Activated naive CD4-positive, alpha-beta T cell treated with anti-CD3 and anti-CD28 coated beads, Interleukin-2, amount 50 U/mL, for 16 hours (primary cell): ENCODE data around the gene SFXN2.
"Not testable (repeated sequence)": the region's sequence is repeated elsewhere in the genome, so short reads cannot be mapped to it uniquely, and the experiment has no call there.

Experiments
- DNase-seq: peaks from one replicate; pipeline ENCODE4 v3.0.0-alpha.2; 2020

The SFXN2 gene

DNA sequence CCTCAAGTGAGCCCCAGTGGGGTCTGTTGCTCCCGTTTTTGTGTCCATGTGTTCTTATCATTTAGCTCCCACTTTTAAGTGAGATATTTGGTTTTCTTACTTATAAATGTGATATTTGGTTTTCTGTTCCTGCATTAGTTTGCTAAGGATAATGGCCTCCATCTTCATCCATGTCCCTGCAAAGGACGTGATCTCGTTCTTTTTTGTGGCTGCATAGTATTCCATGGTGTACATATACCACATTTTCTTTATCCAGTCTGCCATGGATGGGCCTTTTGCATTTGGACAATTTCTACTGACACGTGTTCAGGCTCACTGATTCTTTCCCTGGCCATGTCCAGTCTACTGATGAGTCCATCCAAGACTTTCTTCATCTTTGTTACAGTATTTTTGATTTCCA, 9.6 kb downstream of the SFXN2 start:
- DNase-seq = no peak

DNA sequence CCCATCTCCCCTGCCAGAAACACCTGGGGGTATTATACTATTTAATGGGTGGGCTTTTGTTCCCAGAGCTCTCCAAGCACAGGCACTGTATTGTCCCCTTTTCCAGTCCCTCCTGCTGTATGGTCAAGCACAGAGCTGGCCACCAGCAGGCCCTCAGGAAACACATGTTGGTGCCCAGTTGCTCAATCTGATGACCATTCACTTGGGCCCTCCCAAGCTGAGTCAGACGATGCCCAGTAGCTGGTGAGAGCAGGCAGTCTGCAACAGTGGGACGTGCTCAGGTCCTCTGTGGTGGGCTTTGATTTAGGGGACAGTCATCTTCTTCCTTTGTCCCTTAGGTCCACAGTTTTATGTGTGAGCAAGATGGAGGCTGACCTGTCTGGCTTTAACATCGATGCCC, 11.8 kb downstream of the SFXN2 start:
- no peak for DNase-seq

DNA sequence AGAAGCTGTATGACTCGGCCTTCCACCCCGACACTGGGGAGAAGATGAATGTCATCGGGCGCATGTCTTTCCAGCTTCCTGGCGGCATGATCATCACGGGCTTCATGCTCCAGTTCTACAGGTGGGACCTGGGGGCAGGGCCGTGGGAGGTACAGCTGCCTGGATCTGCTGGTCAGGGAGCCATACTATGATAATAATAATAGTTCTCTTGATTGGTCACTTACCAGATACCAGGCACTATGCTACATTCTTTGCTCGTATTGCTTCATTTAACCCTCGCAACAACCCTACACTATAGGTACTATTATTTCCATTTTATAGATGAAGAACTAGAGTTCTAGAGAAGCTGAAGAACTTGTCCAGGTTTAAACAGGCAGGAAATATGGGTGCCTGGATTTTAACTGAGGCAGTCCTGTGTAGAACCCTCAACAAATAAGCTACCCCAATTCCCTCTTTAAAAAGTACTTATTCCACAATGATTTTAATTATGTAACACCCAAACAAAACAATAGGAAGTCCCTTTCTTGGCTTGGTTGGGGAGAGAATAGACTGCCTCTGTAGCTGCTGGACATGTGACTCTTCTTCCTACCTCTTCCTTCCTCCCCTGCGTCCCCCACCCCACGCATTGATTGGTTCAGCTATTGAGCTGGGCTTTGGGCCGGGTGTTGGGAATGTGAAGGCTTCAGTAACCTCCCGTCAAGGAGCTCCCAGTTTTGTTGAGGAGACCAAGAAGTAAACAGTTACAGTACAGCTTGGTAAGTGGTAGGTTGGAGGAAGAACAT, 12.8 kb downstream of the SFXN2 start:
- no peak for DNase-seq

DNA sequence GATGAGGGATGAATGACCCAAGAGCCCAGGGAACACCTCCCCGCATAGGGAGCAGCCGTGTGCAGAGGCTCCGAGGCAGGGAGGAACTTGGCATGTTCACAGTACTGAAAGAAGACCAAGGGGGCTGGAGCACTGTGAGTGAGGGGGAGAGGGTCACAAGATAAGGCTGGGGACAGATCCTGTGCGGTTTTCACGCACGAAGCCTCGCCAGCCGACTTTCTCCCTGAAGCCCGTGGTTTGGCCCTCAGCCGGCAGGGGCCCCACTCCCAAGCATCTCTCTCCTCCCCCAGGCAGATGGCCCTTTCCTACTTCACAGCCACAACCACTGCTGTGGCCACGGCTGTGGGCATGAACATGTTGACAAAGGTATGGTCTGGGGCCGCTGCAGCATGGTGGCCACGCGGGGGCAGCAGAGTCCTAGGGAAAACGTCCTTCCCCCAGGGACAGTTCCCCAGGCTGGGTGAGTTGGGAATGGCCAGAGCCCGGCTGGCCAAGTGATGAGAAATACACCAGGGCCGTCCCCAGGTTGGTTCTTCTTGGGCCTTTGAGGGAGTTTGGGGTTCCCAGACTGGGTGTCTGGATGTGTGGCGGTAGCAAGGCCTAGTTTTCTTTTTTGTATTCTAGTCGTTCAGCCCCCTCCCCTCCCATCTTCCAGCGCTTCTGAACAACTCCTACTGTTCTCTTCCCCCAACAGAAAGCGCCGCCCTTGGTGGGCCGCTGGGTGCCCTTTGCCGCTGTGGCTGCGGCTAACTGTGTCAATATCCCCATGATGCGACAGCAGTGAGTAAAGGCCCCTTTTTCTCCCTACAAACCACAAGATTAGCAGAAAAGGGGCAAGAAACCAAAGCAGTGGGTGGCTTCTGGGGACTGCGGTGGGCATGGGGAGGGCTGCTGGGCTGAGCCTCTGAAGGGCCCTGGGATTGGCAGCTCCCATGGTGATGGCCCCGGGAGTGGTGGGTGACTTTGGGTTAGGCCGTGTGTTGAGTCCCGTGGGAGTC, 14.9 kb downstream of the SFXN2 start:
- peak; percentile 51 for DNase-seq

DNA sequence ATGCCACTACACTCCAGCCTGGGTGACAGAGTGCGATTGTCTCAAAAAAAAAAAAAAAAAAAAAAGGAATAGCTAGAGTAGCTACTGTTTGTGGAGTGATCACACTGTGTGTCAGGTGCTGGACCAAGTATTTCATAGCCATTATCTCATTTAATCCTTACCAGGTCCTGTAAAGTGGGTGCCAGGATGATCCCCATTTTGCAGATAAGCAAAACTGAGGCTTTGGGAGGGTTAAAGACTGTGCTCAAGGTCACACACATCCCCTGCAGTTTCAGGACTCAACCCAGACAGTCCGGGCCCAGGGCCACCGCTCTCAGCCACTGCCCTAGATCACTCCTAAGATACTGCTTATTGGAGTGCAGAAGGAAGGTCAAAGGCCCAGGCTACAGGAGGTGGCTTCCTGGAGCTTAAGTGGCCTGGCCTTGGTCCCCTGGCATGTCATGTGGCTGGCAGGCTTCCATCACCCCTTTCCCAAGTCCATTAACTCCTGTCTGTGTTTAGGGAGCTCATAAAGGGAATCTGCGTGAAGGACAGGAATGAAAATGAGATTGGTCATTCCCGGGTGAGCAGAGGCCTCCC, 16.9 kb downstream of the SFXN2 start:
- DNase-seq = no peak

DNA sequence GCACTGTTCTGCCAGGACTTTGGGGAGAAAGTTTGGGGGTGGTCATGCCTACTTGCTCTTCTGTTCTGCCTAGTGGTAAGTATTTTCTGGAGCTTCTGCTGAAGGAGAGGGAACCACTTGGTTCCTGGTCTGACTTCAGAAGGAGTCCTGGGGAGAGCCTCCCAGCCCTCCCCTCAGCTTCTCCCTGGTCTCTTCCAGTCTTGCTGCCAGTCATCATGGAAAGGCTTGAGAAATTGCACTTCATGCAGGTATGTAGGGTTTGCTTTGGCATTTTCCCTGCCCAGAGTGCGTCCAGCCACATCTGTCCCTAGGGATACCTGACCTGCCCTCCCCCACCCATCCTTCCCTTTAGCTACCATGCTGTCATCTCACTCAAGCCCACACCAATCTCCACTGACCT, 18.2 kb downstream of the SFXN2 start:
- DNase-seq = no peak

DNA sequence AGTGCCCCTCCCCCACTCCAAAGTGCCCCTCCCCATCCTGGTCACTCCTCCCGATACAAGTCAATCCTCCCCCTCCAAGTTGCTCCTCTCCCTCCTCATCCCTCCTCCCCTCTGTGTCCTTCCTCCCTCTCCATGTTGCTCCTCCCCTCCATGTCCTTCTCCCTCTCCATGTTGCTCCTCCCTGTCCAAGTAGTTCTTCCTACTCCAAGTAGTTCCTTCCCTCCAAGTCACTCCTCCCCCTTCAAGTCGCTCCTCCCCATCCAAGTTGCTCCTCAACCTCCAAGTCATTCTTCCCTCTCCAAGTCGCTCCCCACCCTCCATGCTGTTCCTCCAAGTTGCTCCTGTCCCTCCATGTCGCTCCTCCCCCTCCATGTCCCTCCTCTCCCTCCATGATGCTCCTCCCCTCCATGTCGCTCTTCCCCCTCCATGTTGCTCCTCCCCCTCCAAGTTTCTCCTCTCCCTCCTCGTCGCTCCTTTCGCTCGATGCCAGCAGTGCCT, 20.7 kb downstream of the SFXN2 start:
- no peak for DNase-seq

DNA sequence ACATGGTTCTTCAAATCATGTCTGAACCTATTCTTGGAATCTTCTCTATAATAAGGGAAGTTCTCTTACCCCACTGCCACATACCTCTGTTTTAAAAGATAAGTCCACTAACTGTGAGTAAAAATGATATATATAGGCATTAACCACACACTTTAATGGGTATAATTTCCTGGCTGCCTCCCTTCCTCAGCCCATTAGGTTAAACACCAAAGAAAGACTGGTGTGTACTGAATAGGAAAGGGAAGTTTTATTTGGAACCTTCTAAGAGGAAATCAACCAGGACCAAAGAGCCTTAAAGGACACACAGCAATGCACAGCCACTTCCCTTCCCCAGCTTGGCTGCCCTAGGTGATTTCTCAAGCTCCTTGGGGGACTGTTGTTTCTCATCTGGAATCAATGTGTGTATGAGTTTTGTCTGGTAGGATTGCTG, 24.3 kb downstream of the SFXN2 start:
- no peak for DNase-seq

DNA sequence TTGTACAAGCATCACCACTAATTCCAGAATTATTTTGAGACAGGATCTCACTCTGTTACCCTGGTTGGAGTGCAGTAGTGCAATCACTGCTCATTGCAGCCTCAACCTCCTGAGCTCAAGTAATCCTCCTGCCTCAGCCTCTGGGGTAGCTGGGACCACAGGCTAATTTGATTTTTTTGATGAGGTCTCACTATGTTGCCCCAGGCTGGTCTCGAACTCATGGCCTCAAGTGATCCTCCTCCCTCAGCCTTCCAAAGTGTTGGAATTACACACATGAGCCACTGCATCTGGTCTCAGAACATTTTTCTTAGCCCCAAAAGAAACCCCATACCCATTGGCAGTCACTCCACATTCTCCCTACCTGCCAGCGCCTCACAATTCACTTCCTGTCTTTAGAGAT, 25.8 kb downstream of the SFXN2 start:
- no peak for DNase-seq

DNA sequence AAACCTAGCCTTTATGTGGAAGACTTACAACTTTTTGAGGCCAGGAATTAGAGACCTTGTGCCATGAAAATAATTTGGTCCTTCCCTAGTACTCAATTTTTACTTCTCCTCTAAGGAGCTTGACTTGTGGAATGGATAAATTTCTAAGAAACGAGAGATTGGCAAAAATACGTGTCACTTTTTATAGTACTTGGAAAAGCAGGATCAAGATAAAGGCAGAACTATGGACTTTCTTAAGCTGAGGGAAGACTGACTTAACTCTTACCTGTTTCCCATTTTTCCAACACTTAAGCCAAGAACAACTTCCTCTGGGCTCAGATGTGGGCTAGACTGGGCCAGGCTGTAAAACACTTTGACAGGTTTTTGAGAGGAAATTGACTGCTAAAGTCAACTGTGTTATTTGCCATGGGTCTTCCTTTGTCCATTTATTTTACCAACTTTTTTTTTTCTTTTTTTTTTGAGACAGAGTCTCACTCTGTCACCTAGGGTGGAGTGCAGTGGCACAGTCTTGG, 27.3 kb downstream of the SFXN2 start:
- DNase-seq = no peak

DNA sequence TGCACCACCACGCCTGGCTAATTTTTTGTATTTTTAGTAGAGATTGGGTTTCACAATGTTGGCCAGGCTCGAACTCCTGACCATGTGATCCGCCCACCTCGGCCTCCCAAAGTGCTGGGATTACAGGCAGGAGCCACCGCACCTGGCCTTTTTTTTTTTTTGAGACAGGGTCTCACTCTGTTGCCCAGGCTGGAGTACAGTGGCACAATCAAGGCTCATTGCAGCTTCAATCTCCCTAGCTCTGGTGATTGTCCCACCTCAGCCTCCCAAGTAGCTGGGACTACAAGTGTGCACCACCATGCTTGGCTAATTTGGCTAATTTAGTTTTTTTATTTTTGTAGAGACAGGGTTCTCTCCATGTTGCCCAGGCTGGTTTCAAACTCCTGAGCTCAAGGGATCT, 27.9 kb downstream of the SFXN2 start:
- not testable (repeated sequence) for DNase-seq

DNA sequence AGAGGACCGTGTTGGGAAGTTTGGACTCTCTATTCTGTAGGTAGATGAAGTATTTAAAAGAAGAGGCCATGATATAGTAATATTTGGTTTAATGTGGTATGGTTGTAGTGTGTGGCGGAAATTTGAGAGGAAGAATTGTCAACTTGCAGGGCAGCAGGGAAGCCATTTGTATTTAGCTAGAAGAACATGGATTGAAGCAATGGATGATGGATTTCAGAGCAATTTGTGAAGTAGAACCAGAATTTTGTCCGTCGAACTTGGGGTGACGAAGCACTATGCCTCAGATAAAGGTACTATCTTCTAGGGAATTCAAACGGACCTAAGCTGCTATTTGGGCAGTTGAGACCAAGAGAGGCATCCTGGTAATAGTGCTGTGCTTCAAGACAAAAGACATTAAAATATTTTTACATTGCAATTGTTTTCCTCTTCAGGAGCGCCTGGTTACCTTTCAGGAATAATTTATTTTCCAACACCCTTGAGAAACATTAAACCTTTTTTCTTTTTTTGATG, 28.7 kb downstream of the SFXN2 start:
- no peak for DNase-seq

DNA sequence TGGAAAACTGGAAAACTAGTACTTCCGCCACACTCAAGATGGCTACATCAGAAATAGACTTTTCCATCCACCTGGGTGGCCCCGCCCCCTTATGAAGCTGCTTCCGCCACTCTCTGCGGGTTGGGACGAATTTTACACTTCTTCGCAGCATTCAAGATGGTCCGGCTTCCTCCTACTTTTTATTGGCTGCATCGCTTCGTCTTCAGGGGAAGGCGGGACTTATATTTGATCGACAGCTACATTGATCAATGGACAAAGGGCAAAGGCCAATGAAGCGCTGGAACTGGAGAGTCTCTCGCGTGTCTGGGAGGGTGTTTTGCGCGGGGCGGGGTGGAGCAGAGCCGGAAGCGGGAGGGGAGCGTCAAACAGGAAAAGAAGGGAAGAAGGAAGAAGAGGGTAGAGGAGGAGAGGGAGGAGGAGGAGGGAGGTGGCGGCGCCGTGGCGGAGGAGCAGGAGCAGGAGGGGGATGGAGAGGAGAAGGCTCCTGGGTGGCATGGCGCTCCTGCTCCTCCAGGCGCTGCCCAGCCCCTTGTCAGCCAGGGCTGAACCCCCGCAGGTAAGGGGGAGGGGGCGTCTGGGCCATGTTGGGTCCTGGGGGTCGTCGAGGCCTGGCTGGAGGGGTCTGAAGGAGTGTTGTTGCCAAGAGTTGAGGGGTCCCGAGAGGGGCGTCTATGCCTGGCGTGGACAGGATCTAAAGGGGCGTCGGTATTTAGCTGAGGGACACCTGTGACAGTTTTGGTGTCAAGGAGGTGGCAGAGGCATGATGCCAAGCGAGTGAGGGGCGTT, 29.3 kb downstream of the SFXN2 start, which contains the start of gene WBP1L:
Gene WBP1L, plus strand, starts transcription at position 361 of the 786 bp plus-strand sequence. Its CDS starts 106 bp downstream, at position 467.
- peak; percentile 93 for DNase-seq

DNA sequence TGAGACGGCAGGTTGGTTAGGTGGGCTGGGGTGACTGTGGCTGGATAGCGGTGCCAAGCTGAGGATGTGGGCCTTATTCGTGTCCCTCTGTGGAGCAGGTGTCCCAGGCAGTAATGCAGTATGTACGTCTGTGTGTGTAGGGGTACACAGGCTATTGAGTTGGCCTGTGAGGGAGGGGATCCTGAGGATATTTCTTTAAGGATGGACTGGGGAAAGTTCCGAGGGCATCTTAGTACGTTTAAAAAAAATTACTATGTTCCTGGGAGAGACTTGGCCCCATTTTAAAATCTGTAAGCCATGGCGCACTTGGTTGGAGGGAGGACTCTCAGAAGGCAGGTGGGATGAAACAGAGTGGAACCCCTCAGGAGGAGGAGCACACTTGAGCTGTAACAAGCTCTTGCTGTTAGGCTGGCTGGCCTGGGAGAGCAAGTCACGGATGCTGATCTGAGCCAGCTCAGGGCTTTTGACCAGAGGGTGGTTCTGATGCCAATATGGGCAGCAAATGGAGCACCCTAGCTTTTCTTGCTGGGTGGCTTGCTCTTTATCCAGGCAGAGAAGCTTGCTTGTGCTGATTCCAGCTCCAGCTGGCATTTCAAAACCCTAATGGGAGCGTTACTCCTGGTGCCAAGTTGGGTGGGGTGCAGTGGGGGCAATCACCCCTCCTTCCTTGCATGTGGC, 30.1 kb downstream of the SFXN2 start:
- DNase-seq = no peak

DNA sequence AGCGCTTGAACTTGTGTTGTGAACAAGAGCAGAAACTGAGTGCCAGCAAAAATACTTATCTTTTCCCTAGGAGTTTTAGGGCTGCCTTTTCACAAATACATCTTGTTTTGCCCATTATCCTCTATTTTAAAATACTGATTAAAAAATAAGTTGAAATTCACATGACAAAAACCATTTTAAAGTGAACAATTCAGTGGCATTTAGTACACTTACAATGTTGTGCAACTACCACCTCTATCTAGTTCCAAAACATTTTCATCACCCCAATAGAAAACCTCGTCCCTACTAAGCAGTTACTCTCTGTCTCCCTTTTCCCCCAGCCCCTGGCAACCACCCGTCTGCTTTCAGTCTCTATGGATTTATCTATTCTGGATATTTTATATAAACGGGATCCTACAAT, 30.7 kb downstream of the SFXN2 start:
- no peak for DNase-seq

DNA sequence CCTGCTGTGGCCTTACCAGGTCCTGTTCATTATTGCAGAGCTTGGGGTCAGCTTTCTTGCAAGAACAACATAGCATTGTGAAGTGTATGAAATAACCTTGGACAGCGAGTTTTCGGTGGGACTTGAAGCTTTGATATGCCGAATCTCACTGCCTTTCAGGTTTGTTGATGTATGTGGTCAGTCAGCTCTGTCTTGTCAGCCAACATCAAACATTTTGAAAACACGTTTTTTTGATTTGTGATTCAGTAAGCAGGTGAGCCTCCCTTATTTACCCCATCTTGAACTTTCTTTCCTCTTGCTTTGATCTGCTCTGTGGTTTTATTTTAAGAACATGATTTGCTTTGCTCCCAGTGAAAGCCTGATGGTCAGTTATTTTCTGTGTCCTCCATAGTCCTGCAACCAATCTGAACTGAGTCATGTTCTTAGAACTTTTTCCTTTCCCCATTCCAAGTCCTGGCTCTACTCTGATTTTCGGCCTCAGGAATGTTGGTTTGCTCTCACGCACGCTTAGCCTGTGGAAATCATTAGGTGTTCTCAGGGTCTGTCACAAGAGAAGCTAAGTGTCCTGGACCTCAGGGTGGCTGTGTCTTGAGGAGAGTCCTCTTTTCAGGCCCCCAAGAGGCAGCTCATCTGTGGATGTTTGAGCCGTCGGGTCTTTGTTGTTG, 38.0 kb downstream of the SFXN2 start:
- no peak for DNase-seq

DNA sequence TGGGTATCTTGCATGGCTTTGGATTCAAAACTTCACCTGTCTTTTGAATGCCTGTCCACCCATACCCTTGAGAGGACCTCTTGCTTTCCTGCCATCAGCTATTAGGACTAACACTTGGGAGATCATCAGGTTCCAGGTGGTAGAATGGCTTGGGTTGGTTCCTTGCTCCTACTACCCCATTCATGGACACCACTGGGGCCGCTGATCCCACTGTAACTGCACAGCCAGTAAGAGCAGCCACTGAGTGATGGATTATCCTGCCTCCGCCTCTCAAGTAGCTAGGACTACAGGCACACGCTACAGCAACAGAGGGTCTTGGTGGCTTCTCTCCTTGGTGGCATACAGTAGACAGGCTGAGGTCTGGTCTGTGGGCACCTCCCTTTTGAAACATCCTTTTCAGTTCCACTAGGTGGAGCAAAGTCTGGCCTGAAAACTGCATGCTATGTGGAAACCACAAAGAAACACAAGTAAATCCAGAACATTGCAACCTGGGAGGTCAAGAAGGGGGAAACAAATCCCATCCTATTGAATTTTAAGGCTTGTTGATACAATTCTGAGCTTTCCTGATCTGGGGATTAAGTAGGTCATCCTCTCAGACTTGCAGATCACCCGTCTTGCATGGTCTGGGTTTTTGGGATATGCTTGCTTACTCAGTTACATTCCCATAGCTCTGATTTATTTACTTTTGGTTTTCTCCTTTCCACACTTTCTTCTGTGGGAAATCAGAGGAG, 38.7 kb downstream of the SFXN2 start:
- no peak for DNase-seq

DNA sequence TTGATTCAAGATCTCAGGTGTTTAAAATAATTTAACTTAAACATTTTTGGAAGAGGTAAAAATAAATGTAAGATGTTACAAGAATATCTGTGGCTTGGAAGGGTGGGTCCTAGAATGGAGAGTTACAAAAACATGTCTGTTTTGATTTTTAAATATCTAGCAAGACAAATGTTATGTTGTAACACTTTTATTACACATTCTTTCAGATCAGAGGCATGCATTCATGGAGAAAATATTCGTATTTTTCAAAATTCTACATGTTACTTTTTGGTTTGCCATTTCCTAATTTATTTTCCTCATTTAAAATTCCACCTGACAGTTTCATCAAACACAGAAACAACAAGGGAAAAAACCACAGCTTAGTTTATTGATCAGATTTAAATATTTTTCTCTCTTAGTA, 39.3 kb downstream of the SFXN2 start:
- no peak for DNase-seq

DNA sequence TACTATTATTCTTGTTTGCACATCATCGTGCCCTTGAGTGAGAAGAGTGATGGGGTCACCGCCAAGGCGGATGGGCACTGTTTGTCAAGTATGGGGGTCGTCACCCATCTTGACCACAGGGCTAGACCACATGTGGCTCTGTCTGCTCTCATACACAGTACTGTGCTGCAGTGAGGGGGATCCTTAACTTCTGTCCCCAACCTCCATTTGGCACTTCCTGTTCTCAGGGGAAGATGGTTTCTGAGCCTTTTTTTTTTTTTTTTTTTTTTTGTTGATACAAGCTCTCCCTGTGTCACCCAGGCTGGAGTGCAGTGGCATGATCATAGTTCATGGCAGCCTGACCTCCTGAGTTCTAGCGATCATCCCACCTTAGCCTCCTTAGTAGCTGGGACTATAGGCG, 42.9 kb downstream of the SFXN2 start:
- DNase-seq = no peak
